Astrocyte (in vitro differentiated cells and primary cell): Measurements from ENCODE around the gene SGK2.

ENCODE experiments used
- EZH2 ChIP-seq: IDR thresholded peaks from 2 replicates; pipeline ENCODE4 v1.6.1; 2012; ENCODE audit warnings: mild to moderate bottlenecking, low read length, inconsistent platforms; ENCODE audit not compliant: insufficient read depth
- TF ChIP-seq, protein P1 (sequence below): IDR thresholded peaks from 2 replicates; pipeline ENCODE4 v1.5.1; 2011; ENCODE audit warnings: low read depth, mild to moderate bottlenecking, inconsistent platforms, low read length, moderate library complexity; ENCODE audit not compliant: insufficient read depth

DNA sequence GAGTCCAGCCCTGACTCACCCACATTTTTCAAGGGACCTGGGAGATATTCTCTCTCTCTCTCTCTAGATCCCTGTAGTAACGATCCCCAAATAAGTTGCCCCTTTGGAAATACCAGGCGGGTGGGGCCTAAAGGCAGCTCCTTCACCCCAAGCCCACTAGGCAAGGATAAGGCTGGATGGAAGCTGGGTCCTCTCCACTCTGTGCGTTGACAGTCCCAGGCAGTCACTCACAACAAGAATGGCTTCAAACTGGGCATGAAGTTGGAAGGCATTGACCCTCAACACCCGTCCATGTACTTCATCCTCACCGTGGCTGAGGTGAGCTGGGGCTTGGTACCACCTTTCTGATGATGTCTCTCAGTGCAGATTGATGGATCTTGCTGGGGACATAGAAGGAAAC lies 29.8 kb upstream of the SGK2 start:
- TF ChIP-seq, protein P1, sequence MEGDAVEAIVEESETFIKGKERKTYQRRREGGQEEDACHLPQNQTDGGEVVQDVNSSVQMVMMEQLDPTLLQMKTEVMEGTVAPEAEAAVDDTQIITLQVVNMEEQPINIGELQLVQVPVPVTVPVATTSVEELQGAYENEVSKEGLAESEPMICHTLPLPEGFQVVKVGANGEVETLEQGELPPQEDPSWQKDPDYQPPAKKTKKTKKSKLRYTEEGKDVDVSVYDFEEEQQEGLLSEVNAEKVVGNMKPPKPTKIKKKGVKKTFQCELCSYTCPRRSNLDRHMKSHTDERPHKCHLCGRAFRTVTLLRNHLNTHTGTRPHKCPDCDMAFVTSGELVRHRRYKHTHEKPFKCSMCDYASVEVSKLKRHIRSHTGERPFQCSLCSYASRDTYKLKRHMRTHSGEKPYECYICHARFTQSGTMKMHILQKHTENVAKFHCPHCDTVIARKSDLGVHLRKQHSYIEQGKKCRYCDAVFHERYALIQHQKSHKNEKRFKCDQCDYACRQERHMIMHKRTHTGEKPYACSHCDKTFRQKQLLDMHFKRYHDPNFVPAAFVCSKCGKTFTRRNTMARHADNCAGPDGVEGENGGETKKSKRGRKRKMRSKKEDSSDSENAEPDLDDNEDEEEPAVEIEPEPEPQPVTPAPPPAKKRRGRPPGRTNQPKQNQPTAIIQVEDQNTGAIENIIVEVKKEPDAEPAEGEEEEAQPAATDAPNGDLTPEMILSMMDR = no peak
- no peak for TF ChIP-seq EZH2
